HepG2 (cell line): Measurements from ENCODE around the gene LRTM2. TPM values are rescaled to one million over a fixed set of nuclear protein-coding genes. Genes with fewer than 3 reads are reported as not detected.
A peak's percentile ranks its signal among the peaks of the same experiment; 100 is the strongest.

Source experiments
- EP300 ChIP-seq, 3 experiments: sonication (generic) in 1 of 3; formaldehyde crosslinking in 1 of 3; IDR thresholded peaks; 2 replicates each; pipeline versions ENCODE4 v1.5.1 to v1.6.1; 2011 to 2020; ENCODE audit warnings: low read depth in 2 of 3, low read length in 2 of 3, borderline replicate concordance in 1 of 3, improper control_type of control experiment in 1 of 3, mild to moderate bottlenecking in 1 of 3, missing genetic modification reagents in 1 of 3, moderate library complexity in 1 of 3
- HNRNPLL ChIP-seq: fragments of 200-400 bp; formaldehyde crosslinking; IDR thresholded peaks from 2 replicates; pipeline ENCODE4 v1.6.1; 2017; ENCODE audit warnings: mild to moderate bottlenecking, low read depth, low read length; ENCODE audit not compliant: poor library complexity, severe bottlenecking
- PAXIP1 ChIP-seq: sonication (generic); formaldehyde crosslinking; conservative IDR thresholded peaks from 2 replicates; pipeline ENCODE4 v1.4.0; 2020; ENCODE audit warnings: mild to moderate bottlenecking, missing genetic modification reagents, moderate library complexity
- SMYD3 ChIP-seq: sonication (generic); formaldehyde crosslinking; IDR thresholded peaks from 2 replicates; pipeline ENCODE4 v1.8.1; 2023; ENCODE audit warnings: mild to moderate bottlenecking, missing genetic modification reagents
- SNAI1 ChIP-seq: sonication (generic); formaldehyde crosslinking; IDR thresholded peaks from 2 replicates; pipeline ENCODE4 v1.5.0; 2020; ENCODE audit warnings: mild to moderate bottlenecking, missing genetic modification reagents, borderline replicate concordance
- SPEN ChIP-seq: sonication (generic); formaldehyde crosslinking; IDR thresholded peaks from 2 replicates; pipeline ENCODE4 v1.5.1; 2020; ENCODE audit warnings: low read depth, mild to moderate bottlenecking, missing genetic modification reagents
- SRF ChIP-seq: IDR thresholded peaks from 2 replicates; pipeline ENCODE4 v1.6.1; 2011; ENCODE audit warnings: mild to moderate bottlenecking, low read depth, low read length, moderate library complexity
- SRSF4 ChIP-seq: fragments of 200-400 bp; formaldehyde crosslinking; IDR thresholded peaks from one replicate; pipeline ENCODE4 v1.6.1; 2018; ENCODE audit warnings: mild to moderate bottlenecking, low read depth, low read length, moderate library complexity; ENCODE audit not compliant: poor library complexity, severe bottlenecking
- THRA ChIP-seq: sonication (generic); formaldehyde crosslinking; IDR thresholded peaks from 2 replicates; pipeline ENCODE4 v1.4.0; 2020; ENCODE audit warnings: missing genetic modification reagents, borderline replicate concordance
- ZBTB2 ChIP-seq: sonication (generic); formaldehyde crosslinking; IDR thresholded peaks from 2 replicates; pipeline ENCODE4 v1.8.0; 2022; ENCODE audit warnings: low read depth, missing genetic modification reagents
- ZBTB44 ChIP-seq: sonication (generic); formaldehyde crosslinking; IDR thresholded peaks from 2 replicates; pipeline ENCODE4 v1.4.0; 2020; ENCODE audit warnings: missing genetic modification reagents
- ZMYM3 ChIP-seq: sonication (generic); formaldehyde crosslinking; IDR thresholded peaks from 2 replicates; pipeline ENCODE4 v1.5.1; 2020; ENCODE audit warnings: mild to moderate bottlenecking, missing genetic modification reagents
- ZNF3 ChIP-seq: IDR thresholded peaks from 2 replicates; pipeline ENCODE4 v1.7.0; 2017; ENCODE audit warnings: inconsistent platforms
- ZNF329 ChIP-seq: sonication (generic); formaldehyde crosslinking; IDR thresholded peaks from 2 replicates; pipeline ENCODE4 v1.9.0; 2021; ENCODE audit warnings: low read depth, mild to moderate bottlenecking, missing genetic modification reagents
- ZNF33A ChIP-seq: sonication (generic); formaldehyde crosslinking; IDR thresholded peaks from 2 replicates; pipeline ENCODE4 v1.5.1; 2020; ENCODE audit warnings: missing genetic modification reagents, mild to moderate bottlenecking, moderate library complexity, borderline replicate concordance
- ZNF530 ChIP-seq: sonication (generic); formaldehyde crosslinking; IDR thresholded peaks from 2 replicates; pipeline ENCODE4 v1.5.0; 2020; ENCODE audit warnings: low read depth, mild to moderate bottlenecking, missing genetic modification reagents
- polyA plus RNA-seq, 8 experiments: library from polyadenylated mRNA; depleted of rRNA in 3 of 8; stranded (reverse) in 7 of 8; unstranded in 1 of 8; fragments of >200 nt; fragmentation: Illumina TruSeq in 4 of 8; extraction: Trizol in 4 of 8; gene quantifications; 2 replicates each; pipeline versions ENCODE4 v1.2.1 to v1.2.3, GENCODE V29; 2011 to 2016; ENCODE audit warnings: low read depth in 4 of 8, missing spikeins in 1 of 8, mixed read lengths in 1 of 8; ENCODE audit not compliant: insufficient read depth in 1 of 8
- total RNA-seq, 5 experiments: library from RNA; depleted of rRNA; stranded (reverse); fragments of >200 nt; fragmentation: Illumina TruSeq; extraction: Trizol; gene quantifications; 2 replicates each; pipeline ENCODE4 v1.2.3, GENCODE V29; 2016; ENCODE audit warnings: low read depth in 1 of 5

Gene LRTM2
- total and polyA plus RNA-seq, 2 of the 13 experiments (the other 11 are each of a cell fraction or from before 2014, with no cell fraction given): 0.09 TPM; not detected in 1

GRCh38 chr12:1810201-1810930, 10.0 kb upstream of the LRTM2 start (continued):
- TF ChIP-seq THRA (CRISPR knock-in tag) (no peak), PAXIP1 (CRISPR knock-in tag) (no peak), ZBTB2 (CRISPR knock-in tag) (0 out of 2 replicates have a peak, but pooled peaks have one; percentile 14), ZNF530 (no peak), SRSF4 (no peak), SMYD3 (no peak), ZNF33A (CRISPR knock-in tag) (no peak), SNAI1 (CRISPR knock-in tag) (no peak), ZNF3 (no peak), HNRNPLL (peak; percentile 23), ZBTB44 (CRISPR knock-in tag) (no peak), ZMYM3 (CRISPR knock-in tag) (no peak), SRF (no peak), EP300 (IDR thresholded peaks at IDR 0.05; ENCODE audit: low read depth in 2 of 2, low read length in 2 of 2) (no peak), EP300 (CRISPR knock-in tag; IDR thresholded peaks at IDR 0.05; ENCODE audit: borderline replicate concordance) (no peak), SPEN (no peak), ZNF329 (CRISPR knock-in tag) (no peak)
